DMS79 treated with DMSO at 0.1 percent for 48 hours (cell line): ENCODE measurements around the gene HNRNPC.

Experiments
- DNase-seq: peaks from one replicate; lab custom pipeline; 2025; lab: John Stamatoyannopoulos, UW

Gene HNRNPC

DNA sequence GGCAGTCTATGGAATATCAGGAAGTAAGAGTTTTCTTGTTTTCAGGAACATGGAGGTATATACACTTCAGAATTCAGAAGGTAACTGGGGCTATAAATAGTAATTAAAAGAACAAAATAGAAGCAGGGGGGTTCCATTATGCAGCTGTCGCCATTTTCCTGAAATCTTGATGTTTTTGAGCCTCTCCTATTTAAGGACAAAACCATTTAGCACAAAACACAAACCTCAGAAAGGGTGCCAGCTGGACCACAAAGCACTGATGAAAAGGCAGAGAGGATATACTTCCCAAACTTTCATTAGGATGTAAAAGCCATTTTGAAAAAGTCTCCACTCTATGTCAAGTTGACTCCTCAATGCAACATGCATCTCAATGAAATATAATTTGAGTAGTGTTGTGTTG lies 59.2 kb downstream of the HNRNPC start:
- DNase-seq, result no peak

DNA sequence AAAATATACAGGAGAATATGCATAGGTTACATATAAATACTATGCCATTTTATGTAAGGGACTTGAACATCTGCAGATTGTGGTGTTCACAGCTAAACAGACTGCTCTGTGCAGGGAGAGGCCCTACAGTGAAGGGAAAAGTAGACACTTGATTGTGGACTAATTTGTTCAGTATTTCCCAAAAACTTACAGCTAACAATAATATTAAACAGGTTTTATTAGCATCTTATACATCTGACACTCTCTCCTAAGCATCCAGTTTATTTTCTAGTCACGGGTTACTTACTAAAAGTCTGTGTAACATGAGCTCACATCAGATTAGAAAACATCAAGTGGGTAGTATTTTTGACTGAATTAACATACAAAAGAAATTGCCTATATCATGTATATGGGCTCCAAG lies 60.1 kb downstream of the HNRNPC start:
- DNase-seq, result no peak

DNA sequence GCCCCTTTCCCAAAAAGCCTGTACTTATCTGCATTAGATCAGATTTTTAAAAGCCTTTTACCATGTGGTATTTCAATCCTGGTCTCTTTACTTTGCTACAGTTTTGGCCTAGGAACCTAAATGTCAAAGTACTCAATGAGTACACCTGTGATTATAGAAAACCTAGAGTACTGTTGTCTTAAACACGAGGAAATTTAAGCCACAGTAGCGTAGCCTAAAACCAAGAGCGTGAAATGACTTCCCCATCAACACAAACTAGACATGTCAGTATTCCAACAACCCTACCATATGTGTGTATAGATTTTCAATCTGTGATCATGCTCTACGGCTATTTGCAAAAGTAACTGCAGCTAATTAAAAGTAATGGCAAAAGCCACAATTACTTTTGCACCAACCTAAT lies 60.7 kb downstream of the HNRNPC start:
- no peak for DNase-seq

DNA sequence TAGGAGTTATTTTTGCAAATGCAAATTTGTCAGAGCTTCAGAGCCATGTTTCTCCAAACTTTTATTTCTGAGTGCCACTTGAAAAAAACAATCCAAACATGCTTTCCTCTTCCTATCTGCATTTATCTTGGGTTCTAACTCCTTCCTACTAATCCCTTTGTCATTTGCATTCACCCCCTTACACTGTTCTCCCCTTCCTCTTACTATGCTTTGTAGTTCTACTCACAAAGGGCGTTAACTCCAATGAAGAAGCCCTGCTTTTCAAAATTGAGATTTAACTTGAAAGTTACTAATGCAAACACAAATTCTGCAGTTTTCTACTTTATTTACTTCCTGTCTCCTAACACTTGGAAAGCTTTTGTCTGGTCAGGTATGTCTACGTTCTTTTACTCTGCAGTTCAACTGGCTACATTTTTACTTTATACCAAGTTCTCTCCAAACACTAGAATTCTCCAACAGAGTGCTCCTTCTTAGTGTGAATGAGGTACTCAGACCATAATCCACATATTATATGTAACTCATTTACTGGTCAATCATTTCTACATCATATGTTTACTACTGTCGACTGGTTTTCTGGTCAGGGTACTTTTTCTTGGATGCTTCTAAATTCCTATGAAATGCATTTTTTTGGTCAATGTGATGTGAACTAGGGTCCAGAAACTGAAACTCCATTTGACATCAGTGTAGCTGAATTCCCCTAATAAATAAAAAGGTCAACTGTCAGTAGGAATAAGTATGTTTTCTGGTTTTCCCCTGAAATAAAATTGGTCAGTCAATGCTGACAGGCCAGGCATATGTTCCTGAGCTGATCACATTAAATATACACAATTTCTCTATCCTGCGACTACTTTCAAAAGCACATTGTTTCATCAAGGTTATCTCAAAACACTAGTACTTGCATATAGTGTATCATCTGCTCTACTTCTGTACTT lies 62.2 kb downstream of the HNRNPC start:
- no peak for DNase-seq

DNA sequence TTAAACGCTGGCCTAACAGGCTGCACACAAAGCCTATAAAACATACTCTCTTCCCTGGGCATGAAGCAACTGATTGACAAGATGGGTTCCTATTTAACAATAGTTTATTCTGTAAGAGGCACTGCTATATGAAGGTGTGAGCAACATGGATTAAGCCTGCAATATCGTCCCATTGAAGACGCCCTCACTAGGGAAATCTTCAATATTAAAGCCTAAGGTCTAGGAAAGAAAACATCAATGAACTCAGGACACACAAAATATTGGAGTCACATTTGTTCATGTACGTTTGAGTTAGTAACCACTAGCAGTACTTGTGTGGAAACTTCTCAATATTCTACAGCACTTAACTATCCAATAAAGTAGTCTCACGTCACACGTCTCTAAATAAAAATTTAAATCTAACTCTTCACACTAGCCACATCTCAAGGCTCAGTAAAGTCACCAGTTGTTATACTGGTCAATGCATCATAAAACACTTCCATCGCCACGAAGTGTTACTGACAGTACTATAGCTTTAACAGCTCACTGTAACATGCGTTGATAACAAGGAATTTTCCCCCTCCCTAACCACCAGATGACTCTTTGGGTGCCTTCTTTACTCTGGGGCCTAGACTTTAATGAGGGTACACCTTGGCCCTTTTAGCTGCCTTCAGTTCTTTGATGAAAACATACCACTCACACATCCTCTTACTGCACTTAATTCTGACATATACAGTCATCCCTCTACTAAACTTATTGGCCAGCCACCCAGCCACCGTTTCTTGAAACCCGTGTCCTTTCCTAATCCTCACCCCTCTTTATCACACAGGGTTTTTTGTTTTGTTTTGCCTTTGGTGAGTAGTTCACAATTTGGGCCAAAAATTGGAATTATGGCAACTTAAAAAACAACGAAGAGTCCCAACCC lies 63.3 kb downstream of the HNRNPC start:
- DNase-seq, result no peak

DNA sequence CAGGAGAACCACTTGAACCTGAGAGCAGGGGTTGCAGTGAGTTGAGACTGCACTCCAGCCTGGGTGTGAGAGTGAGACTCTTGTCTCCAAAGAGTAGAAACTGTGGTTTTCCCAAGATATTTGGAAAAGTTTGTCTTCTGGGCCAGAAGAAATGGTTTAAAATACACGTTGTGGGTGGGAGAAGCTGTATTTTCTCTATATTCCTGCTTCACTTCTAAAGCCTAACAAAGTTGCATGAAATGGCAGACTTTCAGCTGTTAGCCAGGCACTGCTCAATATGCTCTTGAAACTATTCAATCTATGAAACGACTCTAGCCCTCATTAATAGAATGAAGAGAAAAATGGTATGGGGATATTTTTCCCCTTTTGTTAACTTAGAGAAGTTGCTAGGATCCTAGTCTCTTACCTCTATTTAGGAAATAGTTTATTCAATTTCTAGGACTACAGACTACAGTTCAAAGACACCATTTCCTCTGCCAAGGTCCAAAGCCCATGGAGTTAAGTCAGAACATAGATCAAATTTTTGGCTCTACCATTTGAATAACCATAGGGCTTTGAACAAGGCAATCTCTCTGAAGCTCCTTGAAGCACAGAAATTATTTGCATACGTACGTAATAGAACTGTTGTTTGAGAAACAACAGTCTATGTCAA lies 64.1 kb downstream of the HNRNPC start:
- DNase-seq, result no peak

DNA sequence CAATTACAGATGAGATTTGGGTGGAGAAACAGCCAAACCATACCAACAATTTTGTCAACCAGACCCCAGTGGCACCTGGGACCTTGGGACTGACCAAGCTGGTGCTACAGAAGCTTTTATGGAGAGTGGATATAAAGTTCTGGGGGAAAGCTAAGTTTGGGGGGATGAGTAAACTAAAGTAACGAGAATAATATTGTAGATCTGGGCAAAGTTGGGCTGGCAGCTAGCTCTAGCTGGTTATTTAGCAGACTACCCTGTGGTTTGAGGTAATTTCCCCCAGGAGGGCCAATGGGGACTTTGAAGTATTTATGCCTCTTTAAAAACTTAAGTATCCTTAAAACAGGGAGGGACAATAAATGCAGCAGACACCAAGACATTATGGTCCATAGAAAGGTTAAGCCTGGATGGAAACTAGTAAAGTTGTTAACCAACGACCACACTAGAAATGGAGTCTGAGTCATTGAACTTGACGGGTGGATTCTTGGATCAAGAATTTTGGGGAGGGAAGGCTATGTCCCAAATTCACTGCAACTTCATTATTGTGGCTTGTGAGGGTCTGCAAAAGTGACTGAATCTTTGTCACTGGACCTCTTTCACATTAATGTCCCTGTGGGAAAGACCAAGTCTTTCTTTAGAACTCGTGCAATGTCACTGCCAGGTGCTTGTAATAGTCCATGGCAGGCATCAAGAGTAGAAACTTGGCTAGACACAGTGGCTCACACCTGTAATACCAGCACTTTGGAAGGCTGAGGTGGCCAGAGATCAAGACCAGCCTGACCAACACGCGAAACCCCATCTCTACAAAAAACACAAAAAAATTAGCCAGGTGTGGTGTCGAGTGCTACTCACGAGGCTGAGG lies 64.8 kb downstream of the HNRNPC start:
- peak; percentile 87 for DNase-seq

DNA sequence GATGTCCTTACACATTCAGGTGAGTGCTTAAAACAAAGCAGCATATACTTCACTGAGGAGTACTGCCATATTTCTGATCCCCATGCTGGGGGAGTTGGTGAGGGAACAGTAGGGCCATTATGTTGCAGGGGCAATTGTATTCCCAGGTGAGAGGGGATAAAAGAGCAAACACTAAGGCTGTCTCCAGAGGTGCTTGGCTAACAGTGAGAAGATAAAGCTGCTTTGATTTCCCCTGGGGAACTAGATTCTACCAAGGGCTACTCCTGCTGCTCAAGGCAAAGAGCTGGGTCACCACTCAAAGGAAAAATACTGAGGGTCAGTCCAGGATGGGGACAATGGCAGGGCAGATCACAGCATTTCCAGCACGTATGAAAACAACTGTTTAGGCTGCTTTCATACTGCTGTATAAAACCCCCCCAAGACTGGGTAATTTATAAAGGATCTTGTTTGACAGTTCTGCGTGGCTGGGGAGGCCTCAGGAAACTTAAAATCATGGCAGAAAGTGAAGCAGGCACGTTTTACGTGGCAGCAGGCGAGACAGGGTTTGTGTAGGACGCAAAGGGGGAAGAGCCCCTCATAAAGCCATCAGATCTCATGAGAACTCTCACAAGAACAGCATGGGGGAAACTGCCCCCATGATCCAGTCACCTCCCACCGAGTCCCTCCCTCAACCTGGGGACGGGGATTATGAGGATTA lies 65.6 kb downstream of the HNRNPC start:
- no peak for DNase-seq

GRCh38 chr14:21202463-21203358 lies 66.5 kb downstream of the HNRNPC start:
- DNase-seq, result no peak

DNA sequence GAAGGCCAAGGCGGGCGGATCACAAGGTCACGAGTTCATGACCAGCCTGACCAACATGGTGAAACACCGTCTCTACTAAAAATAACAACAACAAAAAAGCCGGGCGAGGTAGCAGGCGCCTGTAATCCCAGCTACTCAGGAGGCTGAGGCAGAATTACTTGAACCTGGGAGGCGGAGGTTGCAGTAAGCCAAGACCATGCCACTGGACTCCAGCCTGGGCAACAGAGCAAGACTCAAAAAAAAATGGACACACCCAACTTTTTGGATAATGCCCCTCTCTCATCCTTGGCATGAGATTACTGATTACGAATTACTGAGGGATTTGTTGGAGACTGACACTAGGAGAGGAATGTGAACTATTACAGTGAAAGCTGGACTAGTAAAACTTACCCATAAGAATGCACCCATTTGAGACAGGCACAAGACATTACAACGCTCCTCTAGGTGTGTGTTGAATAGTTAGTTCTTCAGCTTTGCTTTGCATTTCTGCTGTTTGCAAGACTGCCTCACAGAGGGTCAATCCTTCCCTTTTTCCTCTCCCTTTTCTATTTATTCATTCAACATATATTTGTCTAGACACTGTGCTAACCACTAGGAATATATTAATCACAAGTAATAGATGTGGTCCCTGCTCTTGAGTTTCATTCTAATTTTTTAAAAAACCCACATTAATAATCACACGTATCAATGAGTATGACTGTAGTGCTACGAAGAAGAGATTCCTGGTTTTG lies 67.3 kb downstream of the HNRNPC start:
- DNase-seq, result no peak

- no peak for DNase-seq
Measured at GRCh38 chr14:21200752-21201461, 68.3 kb downstream of the HNRNPC start.

DNA sequence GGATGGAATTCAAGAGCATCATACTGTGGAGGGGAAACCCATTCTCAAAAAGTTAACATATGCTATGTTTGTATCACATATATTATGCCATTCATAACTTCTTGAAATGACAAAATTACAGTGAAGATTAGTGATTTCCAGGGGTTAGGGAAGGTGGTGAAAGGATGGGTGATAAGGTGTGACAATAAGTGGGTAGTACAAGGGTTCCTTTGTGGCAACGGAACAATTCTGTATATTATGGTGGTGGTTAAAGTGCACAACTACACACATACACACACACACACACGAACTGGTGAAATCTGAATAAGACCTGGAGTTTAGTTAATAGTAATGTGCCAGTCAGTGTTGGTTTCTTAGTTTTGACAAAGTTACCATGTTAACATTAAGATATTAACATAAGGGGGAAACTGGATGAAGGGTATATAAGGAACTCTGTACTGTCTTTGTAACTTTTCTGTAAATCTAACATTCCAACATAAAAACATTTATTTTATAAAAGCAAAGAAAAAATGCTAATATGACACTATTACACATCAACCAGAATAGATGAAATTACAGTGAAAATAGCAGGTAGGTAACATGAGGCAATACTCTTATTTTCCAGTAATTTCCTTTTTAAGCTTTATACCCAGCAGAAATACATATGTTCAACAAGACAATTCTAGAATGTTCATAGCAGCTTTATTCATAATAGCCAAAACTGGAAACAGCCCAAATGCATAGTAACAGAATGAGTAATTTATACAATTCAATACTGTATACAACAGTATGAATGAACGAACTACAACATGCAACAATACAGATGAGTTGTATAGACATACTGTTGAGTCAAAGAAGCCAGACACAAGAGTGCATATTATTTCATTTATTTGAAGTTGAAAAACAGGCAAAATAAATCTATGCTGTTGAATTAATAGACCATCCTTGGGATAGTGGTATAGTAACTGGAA lies 69.4 kb downstream of the HNRNPC start:
- DNase-seq, result no peak

DNA sequence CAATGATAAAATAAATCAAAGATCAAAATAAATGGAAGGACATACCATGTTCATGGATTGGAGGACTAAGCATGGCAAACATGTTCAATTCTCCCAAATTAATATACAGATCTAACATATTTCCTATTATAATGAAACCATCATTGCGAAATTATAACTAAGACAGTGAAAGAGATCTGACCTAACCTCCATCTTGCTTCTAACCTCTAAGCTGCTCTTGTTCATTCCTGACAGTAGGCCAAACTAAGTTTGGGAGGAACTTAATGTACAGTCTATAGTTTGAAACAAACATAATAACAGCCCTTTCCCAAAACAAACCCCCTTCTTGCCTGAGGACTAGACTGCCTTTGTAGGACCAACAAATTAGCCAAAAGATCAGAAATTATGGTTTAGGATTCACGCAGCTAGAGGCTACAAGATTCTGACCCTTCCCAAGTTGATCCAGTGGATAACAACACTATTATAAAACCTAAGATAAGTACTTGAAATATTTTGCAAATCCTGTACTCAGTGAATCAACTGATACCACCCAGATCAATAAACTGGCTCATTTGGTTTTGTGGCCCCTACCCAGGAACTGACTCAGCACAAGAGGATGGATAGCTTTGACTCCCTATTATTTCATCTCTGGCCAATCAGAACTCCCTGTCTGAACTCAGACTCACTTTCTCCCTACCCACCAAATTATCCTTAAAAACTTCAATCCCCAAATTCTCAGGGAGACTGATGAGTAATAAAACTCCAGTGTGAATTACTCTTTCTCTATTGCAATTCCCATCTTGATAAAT lies 71.6 kb downstream of the HNRNPC start:
- DNase-seq, result no peak

- DNase-seq, result no peak
Measured at GRCh38 chr14:21194597-21194996, 74.6 kb downstream of the HNRNPC start.

DNA sequence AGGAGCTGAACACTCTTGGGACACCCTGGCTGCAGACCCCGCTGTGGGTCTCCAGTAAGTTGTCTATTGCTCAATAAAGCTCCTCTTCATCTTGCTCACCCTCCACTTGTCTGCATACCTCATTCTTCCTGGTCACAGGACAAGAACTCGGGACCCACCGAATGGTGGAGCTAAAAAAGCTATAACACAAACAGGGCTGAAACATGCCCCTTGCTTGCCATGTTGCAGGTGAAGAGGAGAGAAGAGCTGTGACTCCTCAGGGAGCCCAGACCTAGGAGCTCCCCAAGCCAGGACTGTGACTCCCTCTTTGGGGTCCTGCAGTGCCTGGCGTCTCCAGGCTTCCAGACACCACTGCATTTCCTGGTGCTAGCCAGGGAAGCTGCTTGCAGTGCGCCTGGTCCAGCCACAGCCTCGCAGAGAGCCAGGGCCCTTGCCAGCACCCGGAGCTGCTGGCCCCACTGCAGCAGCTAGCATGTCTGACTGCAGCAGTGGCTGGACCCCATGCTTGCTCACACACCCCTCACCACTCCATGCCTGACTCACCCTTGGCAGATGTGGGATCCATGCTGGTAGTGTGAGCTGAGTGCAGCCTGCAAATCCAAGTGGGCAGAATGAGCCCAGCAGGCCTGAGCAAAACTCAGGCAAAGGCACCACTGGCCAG lies 76.2 kb downstream of the HNRNPC start:
- no peak for DNase-seq

DNA sequence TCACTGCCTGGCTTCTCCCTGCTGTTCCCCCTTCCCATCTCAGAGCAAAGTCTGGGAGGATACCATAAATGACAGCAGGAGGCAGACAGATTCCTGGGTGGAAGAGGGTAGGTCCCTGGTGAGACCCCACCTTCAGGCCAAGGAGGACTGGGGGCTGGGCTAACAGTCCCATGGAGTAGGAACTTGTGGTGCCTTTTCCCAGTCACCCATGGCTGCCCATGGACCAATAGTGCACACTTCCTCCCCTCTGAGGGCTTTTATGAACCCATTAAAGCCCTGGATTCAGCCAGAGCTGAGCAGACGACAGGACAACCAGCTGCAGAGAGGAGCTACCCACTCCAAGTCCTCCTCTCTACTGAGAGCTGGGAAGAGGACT lies 76.8 kb downstream of the HNRNPC start:
- no peak for DNase-seq
